Spleen (tissue), 7 donors: ENCODE data around the gene SHFL.

ENCODE experiments used
- CTCF ChIP-seq, 11 experiments: fragments of 200-600 bp in 7 of 11; fragments of 450-650 bp in 4 of 11; sonication (generic) in 4 of 11; IDR thresholded peaks in 8 of 11; conservative IDR thresholded peaks in 3 of 11; 1 replicate in 7 of 11; 2 replicates in 4 of 11; pipeline versions ENCODE4 v1.4.0 to v1.8.0; 2016 to 2021; ENCODE audit warnings: antibody characterized with exemption in 11 of 11, inconsistent platforms in 4 of 11, mild to moderate bottlenecking in 1 of 11
- POLR2A ChIP-seq, 3 donors: fragments of 450-650 bp; IDR thresholded peaks; one replicate each; pipeline ENCODE4 v1.5.1; 2017; ENCODE audit warnings: antibody characterized with exemption in 3 of 3, mild to moderate bottlenecking in 1 of 3
- POLR2AphosphoS5 ChIP-seq, 3 donors: sonication (generic); formaldehyde crosslinking; IDR thresholded peaks; one replicate each; pipeline ENCODE4 v1.5.1; 2017; ENCODE audit warnings: antibody characterized with exemption in 3 of 3
- donor health status: DM: no; HTN: no; CAD: no; lungs with moderate emphysema.
- donor health status: DM: no; HTN: no; CAD: no.
- donor health status: DM: no; HTN: no; CAD: no.

GRCh38 chr19:10113592-10113963 lies 27.5 kb downstream of the SHFL start:
- TF ChIP-seq CTCF (IDR thresholded peaks at IDR 0.05 in 8 of 11, conservative IDR thresholded peaks at IDR 0.05 in 3 of 11) (no peak), POLR2AphosphoS5 (IDR thresholded peaks at IDR 0.05) (peak in 1 of 3 donors; percentile 2), POLR2A (IDR thresholded peaks at IDR 0.05) (no peak)
